Measurements from ENCODE around the gene P4HA2. TPM values are rescaled to one million over a fixed set of nuclear protein-coding genes. Genes with fewer than 3 reads are reported as not detected.

P4HA2 gene
- polyA plus RNA-seq, 1 donor (not counting 4 experiments of a cell fraction or from before 2014, with no cell fraction given), result 93.6 TPM

GRCh38 chr5:132232465-132232864 lies 4.8 kb upstream of the P4HA2 start:
- Histone ChIP-seq H3K36me3 (ENCODE audit: control insufficient read depth in 2 of 2, extremely low read depth in 1 of 2, insufficient read depth in 2 of 2, low read length in 2 of 2) (no peaks in the 10 kb centered on the region), H4K20me1 (ENCODE audit: control insufficient read depth, extremely low read depth, insufficient read depth, low read length) (no peaks in the 10 kb centered on the region), H3K9ac (ENCODE audit: control insufficient read depth, extremely low read depth, insufficient read depth, low read length) (no peak overlapping the region), H3K4me3 (ENCODE audit: control insufficient read depth in 2 of 3, extremely low read depth in 1 of 3, insufficient read depth in 2 of 3, low read depth in 1 of 3, low read length in 3 of 3) (no peak overlapping the region), H2AFZ (ENCODE audit: control insufficient read depth, low read length) (no peak overlapping the region), H3K79me2 (ENCODE audit: control insufficient read depth, insufficient read depth, low read length) (no peaks in the 10 kb centered on the region), H3K4me2 (ENCODE audit: control insufficient read depth, extremely low read depth, insufficient read depth, low read depth, low read length) (no peak overlapping the region), H3K27ac (ENCODE audit: control insufficient read depth, insufficient read depth, low read length) (no peak overlapping the region), H3K27me3 (ENCODE audit: control insufficient read depth, extremely low read depth, insufficient read depth, low read length) (no peaks in the 10 kb centered on the region), H3K9me3 (ENCODE audit: control insufficient read depth, low read depth, low read length) (no peaks in the 10 kb centered on the region), H3K9me1 (ENCODE audit: control insufficient read depth, extremely low read depth, insufficient read depth, low read length) (no peaks in the 10 kb centered on the region), H3K4me1 (ENCODE audit: control insufficient read depth, extremely low read depth, insufficient read depth, low read length) (peaks cover 12% of the 10 kb centered on the region)
- no peak for TF ChIP-seq EZH2 (IDR thresholded peaks at IDR 0.05; ENCODE audit: low read length)
- TF ChIP-seq CTCF (optimal IDR thresholded peaks at IDR 0.05 in 1 of 3, IDR thresholded peaks at IDR 0.05 in 1 of 3, conservative IDR thresholded peaks at IDR 0.05 in 1 of 3; ENCODE audit: extremely low read depth in 1 of 3, insufficient read depth in 2 of 3, low read length in 3 of 3), result no peak
- FAIRE-seq (no peak), DNase-seq (ENCODE audit: low read depth, low spot score) (no peak)
- dilution Hi-C loops (cut with MboI; ENCODE audit: extremely low pct_ligation_motif_present, low sequenced_read_pairs), result no loop called here

- TF ChIP-seq EZH2 (IDR thresholded peaks at IDR 0.05; ENCODE audit: low read length), result no peak
- no peak for TF ChIP-seq CTCF (optimal IDR thresholded peaks at IDR 0.05 in 1 of 3, IDR thresholded peaks at IDR 0.05 in 1 of 3, conservative IDR thresholded peaks at IDR 0.05 in 1 of 3; ENCODE audit: extremely low read depth in 1 of 3, insufficient read depth in 2 of 3, low read length in 3 of 3)
- Histone ChIP-seq H3K27me3 (ENCODE audit: control insufficient read depth, extremely low read depth, insufficient read depth, low read length) (no peaks in the 10 kb centered on the region), H3K4me2 (ENCODE audit: control insufficient read depth, extremely low read depth, insufficient read depth, low read depth, low read length) (no peak overlapping the region)
Observed at GRCh38 chr5:132230871-132231270, 3.2 kb upstream of the P4HA2 start.

More at GRCh38 chr5:132230871-132231270, 3.2 kb upstream of the P4HA2 start:
- H3K79me2 ChIP-seq (ENCODE audit: control insufficient read depth, insufficient read depth, low read length), result peaks cover 6% of the 10 kb centered on the region
- H3K9me3 ChIP-seq (ENCODE audit: control insufficient read depth, low read depth, low read length), result no peaks in the 10 kb centered on the region
- no peaks in the 10 kb centered on the region for H3K9me1 ChIP-seq (ENCODE audit: control insufficient read depth, extremely low read depth, insufficient read depth, low read length)
- H4K20me1 ChIP-seq (ENCODE audit: control insufficient read depth, extremely low read depth, insufficient read depth, low read length), result no peaks in the 10 kb centered on the region
- peaks cover 22% of the 10 kb centered on the region for H3K4me1 ChIP-seq (ENCODE audit: control insufficient read depth, extremely low read depth, insufficient read depth, low read length)
- no peak overlapping the region for H2AFZ ChIP-seq (ENCODE audit: control insufficient read depth, low read length)
- FAIRE-seq, result no peak
- no peak overlapping the region for H3K9ac ChIP-seq (ENCODE audit: control insufficient read depth, extremely low read depth, insufficient read depth, low read length)
- dilution Hi-C loops (cut with MboI; ENCODE audit: extremely low pct_ligation_motif_present, low sequenced_read_pairs), result no loop called here
- no peak overlapping the region for H3K27ac ChIP-seq (ENCODE audit: control insufficient read depth, insufficient read depth, low read length)
- DNase-seq (ENCODE audit: low read depth, low spot score), result no peak
- no peaks in the 10 kb centered on the region for H3K36me3 ChIP-seq (ENCODE audit: control insufficient read depth in 2 of 2, extremely low read depth in 1 of 2, insufficient read depth in 2 of 2, low read length in 2 of 2)
- no peak overlapping the region for H3K4me3 ChIP-seq (ENCODE audit: control insufficient read depth in 2 of 3, extremely low read depth in 1 of 3, insufficient read depth in 2 of 3, low read depth in 1 of 3, low read length in 3 of 3)
